SK-N-SH (cell line): ENCODE results near the gene WNT3. TPM values are rescaled to one million over a fixed set of nuclear protein-coding genes. Genes with fewer than 3 reads are reported as not detected.

Experiments
- CTCF ChIA-PET: fragments of 300-600, 350-600 bp; formaldehyde crosslinking; extraction: SDS; loops from one replicate; lab custom pipeline; 2021; lab: Yijun Ruan, JAX
- POLR2A ChIA-PET: fragments of 350-600 bp; sonication (Branson Sonifier 250); formaldehyde crosslinking; extraction: SDS; loops from one replicate; lab custom pipeline; 2020; ENCODE audit warnings: antibody characterized with exemption, inconsistent platforms; lab: Yijun Ruan, JAX
- DNase-seq: peaks from one replicate; pipeline ENCODE4 v3.0.0; 2012
- H2AFZ ChIP-seq: fragments of 200-600 bp; sonication (generic); 2 replicates; pipeline ENCODE4 v1.8.1; 2016; ENCODE audit warnings: antibody characterized with exemption, mild to moderate bottlenecking, low read depth
- H3F3A ChIP-seq: fragments of 200-600 bp; sonication (generic); replicated peaks from 2 replicates; pipeline ENCODE3; 2016; ENCODE audit warnings: antibody characterized with exemption, mild to moderate bottlenecking; ENCODE audit not compliant: insufficient read depth
- H3K27ac ChIP-seq, 2 experiments: fragments of 200-500 bp in 1 of 2; fragments of 200-600 bp in 1 of 2; sonication (Bioruptor generic) in 1 of 2; sonication (generic), shearing (Covaris generic) in 1 of 2; 2 replicates each; pipeline versions ENCODE4 v1.5.1 to v1.6.1; 2014 to 2016; ENCODE audit warnings: low read depth in 2 of 2, inconsistent platforms in 1 of 2, low read length in 1 of 2, mild to moderate bottlenecking in 1 of 2, mixed read lengths in 1 of 2
- H3K27me3 ChIP-seq: fragments of 200-600 bp; sonication (generic), shearing (Covaris generic); 2 replicates; pipeline ENCODE4 v1.6.1; 2016; ENCODE audit warnings: mixed run types; ENCODE audit not compliant: insufficient read depth
- H3K36me3 ChIP-seq, 2 experiments: fragments of 200-500 bp in 1 of 2; fragments of 200-600 bp in 1 of 2; sonication (Bioruptor generic) in 1 of 2; sonication (generic) in 1 of 2; replicated peaks in 1 of 2; 2 replicates each; pipeline versions ENCODE3 to v1.5.1; 2014 to 2016; ENCODE audit warnings: low read length in 1 of 2, mild to moderate bottlenecking in 1 of 2; ENCODE audit not compliant: insufficient read depth in 2 of 2, control insufficient read depth in 1 of 2
- H3K4me1 ChIP-seq, 2 experiments: fragments of 200-500 bp in 1 of 2; fragments of 200-600 bp in 1 of 2; sonication (Bioruptor generic) in 1 of 2; sonication (generic), shearing (Covaris generic) in 1 of 2; 2 replicates each; pipeline versions ENCODE4 v1.5.1 to v1.6.1; 2014 to 2016; ENCODE audit warnings: low read depth in 1 of 2, low read length in 1 of 2, mixed run types in 1 of 2; ENCODE audit not compliant: insufficient read depth in 2 of 2, control insufficient read depth in 1 of 2
- H3K4me2 ChIP-seq: fragments of 200-600 bp; sonication (generic), shearing (Covaris generic); 2 replicates; pipeline ENCODE4 v1.6.1; 2017; ENCODE audit warnings: mixed run types
- H3K4me3 ChIP-seq, 2 experiments: fragments of 200-500 bp in 1 of 2; fragments of 200-600 bp in 1 of 2; sonication (Bioruptor generic) in 1 of 2; sonication (generic), shearing (Covaris generic) in 1 of 2; 2 replicates each; pipeline versions ENCODE4 v1.5.1 to v1.8.1; 2014 to 2016; ENCODE audit warnings: low read depth in 2 of 2, inconsistent platforms in 1 of 2, low read length in 1 of 2, mild to moderate bottlenecking in 1 of 2, mixed read lengths in 1 of 2, moderate library complexity in 1 of 2
- H3K79me2 ChIP-seq: fragments of 200-600 bp; sonication (generic); 2 replicates; pipeline ENCODE4 v1.8.1; 2017; ENCODE audit warnings: mild to moderate bottlenecking; ENCODE audit not compliant: insufficient read depth
- H3K9ac ChIP-seq: fragments of 200-600 bp; sonication (generic); 2 replicates; pipeline ENCODE4 v1.6.1; 2017; ENCODE audit warnings: mixed run types
- H3K9me2 ChIP-seq: fragments of 200-600 bp; sonication (generic); 2 replicates; pipeline ENCODE4 v1.6.1; 2017; ENCODE audit warnings: mixed run types
- H3K9me3 ChIP-seq: fragments of 200-600 bp; sonication (generic); 2 replicates; pipeline ENCODE4 v1.6.1; 2017; ENCODE audit warnings: mixed run types, mild to moderate bottlenecking, moderate library complexity
- H4K20me1 ChIP-seq: fragments of 200-600 bp; sonication (generic); 2 replicates; pipeline ENCODE4 v1.6.1; 2017; ENCODE audit warnings: mild to moderate bottlenecking, mixed run types; ENCODE audit not compliant: insufficient read depth
- CTCF ChIP-seq: fragments of 200-600 bp; sonication (generic); IDR thresholded peaks from 2 replicates; pipeline ENCODE4 v1.6.1; 2017; ENCODE audit warnings: antibody characterized with exemption, mild to moderate bottlenecking, moderate library complexity
- FOXJ3 ChIP-seq: sonication (generic); formaldehyde crosslinking; IDR thresholded peaks from 2 replicates; pipeline ENCODE4 v1.5.1; 2020; ENCODE audit warnings: mild to moderate bottlenecking, missing genetic modification reagents
- GABPA ChIP-seq: IDR thresholded peaks from 2 replicates; pipeline ENCODE4 v1.4.0; 2012; ENCODE audit warnings: low read depth, mild to moderate bottlenecking
- GATA2 ChIP-seq: sonication (generic); formaldehyde crosslinking; IDR thresholded peaks from 2 replicates; pipeline ENCODE4 v1.5.0; 2020; ENCODE audit warnings: mild to moderate bottlenecking, missing genetic modification reagents
- MXI1 ChIP-seq: IDR thresholded peaks from 2 replicates; pipeline ENCODE4 v1.6.1; 2012; ENCODE audit warnings: mild to moderate bottlenecking, low read depth, low read length, improper control_type of control experiment
- PBX3 ChIP-seq: IDR thresholded peaks from 2 replicates; pipeline ENCODE4; 2012
- POLR2AphosphoS5 ChIP-seq: IDR thresholded peaks from 2 replicates; pipeline ENCODE4 v1.6.1; 2012; ENCODE audit warnings: low read depth, low read length
- YY1 ChIP-seq: IDR thresholded peaks from 2 replicates; pipeline ENCODE4 v1.4.0; 2012; ENCODE audit warnings: low read depth, mild to moderate bottlenecking
- ZBTB33 ChIP-seq: IDR thresholded peaks from 2 replicates; pipeline ENCODE4 v1.4.0; 2012; ENCODE audit warnings: low read depth, borderline replicate concordance
- WGBS: methylation state at CpG from one replicate; pipeline ENCODE4 v1.1.6; 2017; ENCODE audit warnings: low lambda C conversion rate; 5-methylcytosine and 5-hydroxymethylcytosine counted together
- polyA plus RNA-seq, 3 experiments: library from polyadenylated mRNA; depleted of rRNA; stranded (reverse); fragments of >200 nt; gene quantifications; 2 replicates each; pipeline ENCODE4 v1.2.3, GENCODE V29; 2012

The WNT3 gene
- polyA plus RNA-seq, 1 of the 3 experiments (the other 2 are of a cell fraction) = 5.3 TPM

GRCh38 chr17:46766493-46767491 lies 51.7 kb downstream of the WNT3 start:
- POLR2A ChIA-PET = no interaction called here

GRCh38 chr17:46765453-46765852 lies 53.0 kb downstream of the WNT3 start:
- H3K4me2 ChIP-seq = peak overlapping the region; percentile 41; the same call in 1 of the 2 replicates
- H3K36me3 ChIP-seq = no peaks in the 10 kb centered on the region
- peaks cover 24% of the 10 kb centered on the region in 2 experiments; a peak in 3 of 4 replicates for H3K4me1 ChIP-seq
- H3K27ac ChIP-seq = peak overlapping the region; percentile 52 to 63
- CTCF ChIA-PET = interaction anchor here (1.0 to 2.6 kb wide), 5 partner anchors 16 to 77 kb away, joined by 3 to 13 read pairs (median 5); no protein-coding TSS in a partner anchor
- no peaks in the 10 kb centered on the region for H3K79me2 ChIP-seq
- H3K9me2 ChIP-seq = no peaks in the 10 kb centered on the region
- TF ChIP-seq GABPA (no peak), ZBTB33 (no peak), GATA2 (no peak)
- TF ChIP-seq, all 33 proteins: peak for 0
- Histone ChIP-seq H4K20me1 (no peaks in the 10 kb centered on the region), H3K27me3 (no peaks in the 10 kb centered on the region), H3K4me3 (no peak overlapping the region), H3K9me3 (no peaks in the 10 kb centered on the region), H2AFZ (no peak overlapping the region), H3F3A (peaks cover 20% of the 10 kb centered on the region), H3K9ac (no peak overlapping the region)
- DNase-seq = peak; percentile 37
- POLR2A ChIA-PET = no interaction called here
- 95% methylated on average over 12 of the region's 12 CpGs for WGBS

More at GRCh38 chr17:46766493-46767491, 51.7 kb downstream of the WNT3 start:
- Histone ChIP-seq H2AFZ (no peak overlapping the region), H3K4me3 (no peak overlapping the region), H3K9me2 (no peaks in the 10 kb centered on the region), H3K9me3 (no peaks in the 10 kb centered on the region), H3F3A (peaks cover 20% of the 10 kb centered on the region), H3K27ac (no peak overlapping the region), H4K20me1 (no peaks in the 10 kb centered on the region), H3K4me1 (peaks cover 24 to 30% of the 10 kb centered on the region in 2 experiments; a peak in 3 of 4 replicates), H3K9ac (no peak overlapping the region), H3K79me2 (no peaks in the 10 kb centered on the region), H3K27me3 (no peaks in the 10 kb centered on the region), H3K4me2 (no peak overlapping the region), H3K36me3 (no peaks in the 10 kb centered on the region)
- CTCF ChIA-PET = interaction anchor here (1.0 to 2.3 kb wide), 9 partner anchors 10 to 76 kb away, joined by 3 to 8 read pairs (median 3); no protein-coding TSS in a partner anchor
- 96% methylated on average over 20 of the region's 21 CpGs for WGBS
- TF ChIP-seq PBX3 (no peak), YY1 (no peak), CTCF (no peak), POLR2AphosphoS5 (no peak), GATA2 (no peak), MXI1 (no peak), FOXJ3 (CRISPR knock-in tag) (no peak)
- DNase-seq = peak; percentile 49
